Gastrocnemius medialis (tissue), 4 donors: ENCODE data around the gene INPP4B. TPM values are rescaled to one million over a fixed set of nuclear protein-coding genes. Genes with fewer than 3 reads are reported as not detected.

ENCODE experiments used
- ATAC-seq, 2 donors: fragments of 150-250 bp; one replicate each; pipeline ENCODE4 v1.9.1; 2016
- DNase-seq, 2 donors: peaks; one replicate each; pipeline ENCODE4 v3.0.0-alpha.2; 2019
- H3K27ac ChIP-seq, 4 donors: fragments of 200-600 bp; sonication (generic); 1 replicate in 1 of 4; 2 replicates in 3 of 4; pipeline ENCODE4 v1.5.1; 2016 to 2018; ENCODE audit warnings: mild to moderate bottlenecking in 2 of 4, moderate library complexity in 1 of 4
- H3K27me3 ChIP-seq, 3 donors: fragments of 200-600 bp; sonication (generic) in 2 of 3; 1 replicate in 1 of 3; 2 replicates in 2 of 3; pipeline versions ENCODE4 v1.5.1 to v1.6.0; 2016 to 2019; ENCODE audit warnings: mild to moderate bottlenecking in 1 of 3, moderate library complexity in 1 of 3
- H3K36me3 ChIP-seq, 2 donors: fragments of 200-600 bp; sonication (generic) in 1 of 2; one replicate each; pipeline ENCODE4 v1.5.1; 2017 to 2018
- H3K4me1 ChIP-seq, 2 donors: fragments of 200-600 bp; sonication (generic) in 1 of 2; one replicate each; pipeline ENCODE4 v1.5.1; 2016 to 2017; ENCODE audit warnings: mild to moderate bottlenecking in 2 of 2
- H3K4me3 ChIP-seq, 4 donors: fragments of 200-600 bp; sonication (generic) in 3 of 4; 1 replicate in 1 of 4; 2 replicates in 3 of 4; pipeline ENCODE4 v1.5.1; 2016 to 2019; ENCODE audit warnings: mild to moderate bottlenecking in 2 of 4
- H3K9me3 ChIP-seq, 3 donors: fragments of 200-600 bp; sonication (generic) in 2 of 3; 1 replicate in 1 of 3; 2 replicates in 2 of 3; pipeline ENCODE4 v1.5.1; 2016 to 2019
- POLR2A ChIP-seq, 2 donors: fragments of 450-650 bp; IDR thresholded peaks; one replicate each; pipeline ENCODE4 v1.6.1; 2017; ENCODE audit warnings: antibody characterized with exemption in 2 of 2, mild to moderate bottlenecking in 2 of 2, moderate library complexity in 2 of 2
- in situ Hi-C, 4 donors: fragments of 200-750 bp; cut with MboI; loops; one replicate each; pipeline versions ENCODE4 v1.15.0 to v1.8.0; 2017; ENCODE audit warnings: low sequenced_read_pairs in 4 of 4
- intact Hi-C: fragments of 100-400 bp; cut with DNase I; formaldehyde crosslinking; loops from one replicate; pipeline ENCODE4 v1.15.1; 2023; ENCODE audit warnings: low total_unique reads
- total RNA-seq, 4 donors: library from RNA; depleted of rRNA; stranded (reverse); fragments of >200 nt; gene quantifications; one replicate each; pipeline versions ENCODE4 v1.1.0 to v1.2.3, GENCODE V29; 2016
- TF ChIP-seq, protein P1 (sequence below), 5 experiments: fragments of 450-650 bp in 3 of 5; fragments of 200-600 bp in 2 of 5; sonication (generic) in 2 of 5; IDR thresholded peaks in 4 of 5; conservative IDR thresholded peaks in 1 of 5; 1 replicate in 4 of 5; 2 replicates in 1 of 5; pipeline ENCODE4 v1.5.1; 2016 to 2019; ENCODE audit warnings: antibody characterized with exemption in 5 of 5, mild to moderate bottlenecking in 3 of 5, moderate library complexity in 3 of 5

Gene INPP4B
- total RNA-seq, 4 donors from 2014 or later, result 7.5 to 23.6 (median 9.1) TPM

DNA sequence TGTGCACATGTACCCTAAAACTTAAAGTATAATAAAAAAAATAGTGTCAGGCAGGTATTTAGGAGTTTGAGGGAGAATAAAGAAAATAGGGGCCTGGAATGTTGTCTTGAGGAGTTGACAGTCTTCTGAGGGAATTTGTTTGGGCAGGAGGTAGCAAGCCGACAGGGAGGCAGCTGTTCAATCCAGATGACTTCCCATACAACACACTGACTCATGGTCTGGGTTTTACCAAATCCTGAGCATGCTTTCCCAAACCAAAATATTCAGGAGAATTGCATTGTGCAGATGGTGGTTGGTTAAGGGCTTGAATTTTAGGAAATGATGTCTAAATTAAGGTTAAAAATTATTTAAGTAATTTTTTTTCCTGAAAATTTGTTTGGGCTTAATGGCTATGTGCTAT, 430.0 kb downstream of the INPP4B start:
- Histone ChIP-seq H3K4me3 (no peak overlapping the region), H3K4me1 (peaks cover 5 to 7% of the 10 kb centered on the region in 2 donors), H3K27me3 (no peaks in the 10 kb centered on the region), H3K9me3 (no peaks in the 10 kb centered on the region), H3K27ac (no peak overlapping the region), H3K36me3 (no peaks in the 10 kb centered on the region)
- TF ChIP-seq, protein P1, sequence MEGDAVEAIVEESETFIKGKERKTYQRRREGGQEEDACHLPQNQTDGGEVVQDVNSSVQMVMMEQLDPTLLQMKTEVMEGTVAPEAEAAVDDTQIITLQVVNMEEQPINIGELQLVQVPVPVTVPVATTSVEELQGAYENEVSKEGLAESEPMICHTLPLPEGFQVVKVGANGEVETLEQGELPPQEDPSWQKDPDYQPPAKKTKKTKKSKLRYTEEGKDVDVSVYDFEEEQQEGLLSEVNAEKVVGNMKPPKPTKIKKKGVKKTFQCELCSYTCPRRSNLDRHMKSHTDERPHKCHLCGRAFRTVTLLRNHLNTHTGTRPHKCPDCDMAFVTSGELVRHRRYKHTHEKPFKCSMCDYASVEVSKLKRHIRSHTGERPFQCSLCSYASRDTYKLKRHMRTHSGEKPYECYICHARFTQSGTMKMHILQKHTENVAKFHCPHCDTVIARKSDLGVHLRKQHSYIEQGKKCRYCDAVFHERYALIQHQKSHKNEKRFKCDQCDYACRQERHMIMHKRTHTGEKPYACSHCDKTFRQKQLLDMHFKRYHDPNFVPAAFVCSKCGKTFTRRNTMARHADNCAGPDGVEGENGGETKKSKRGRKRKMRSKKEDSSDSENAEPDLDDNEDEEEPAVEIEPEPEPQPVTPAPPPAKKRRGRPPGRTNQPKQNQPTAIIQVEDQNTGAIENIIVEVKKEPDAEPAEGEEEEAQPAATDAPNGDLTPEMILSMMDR (IDR thresholded peaks at IDR 0.05 in 4 of 5, conservative IDR thresholded peaks at IDR 0.05 in 1 of 5), result no peak
- in situ Hi-C loops (no loop called here), intact Hi-C loops (no loop called here)
- no peak for ATAC-seq
- no peak for DNase-seq

DNA sequence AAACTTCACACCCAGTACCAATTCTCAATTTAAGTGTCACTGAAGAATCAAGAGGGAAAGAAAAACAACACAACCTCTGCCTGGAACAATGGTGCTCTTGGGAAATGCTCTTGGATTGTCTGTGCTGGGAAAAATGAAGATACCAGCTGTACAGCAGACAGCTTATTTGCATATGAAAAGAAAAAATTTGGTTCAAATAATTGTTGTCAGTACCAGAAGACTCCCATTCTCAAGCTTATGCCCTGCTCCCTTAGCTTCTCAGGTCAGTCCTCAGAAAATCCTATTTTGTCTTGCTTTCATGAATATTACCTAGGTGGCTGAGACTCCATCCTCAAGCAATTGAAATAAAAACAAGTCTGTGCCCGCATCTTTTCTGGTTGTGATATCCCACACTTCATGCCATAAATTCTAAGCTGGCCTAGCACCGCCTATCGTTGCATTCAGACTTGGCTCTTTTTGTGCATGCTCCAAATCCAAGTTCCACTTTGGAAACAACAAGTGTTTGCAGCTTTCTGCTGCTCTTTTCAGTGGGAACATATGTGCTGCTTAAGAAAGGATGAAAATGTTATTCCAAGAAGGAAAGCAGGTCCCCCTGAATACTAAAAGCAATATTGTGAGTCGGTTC, 431.6 kb downstream of the INPP4B start:
- intact Hi-C loops, result loop anchor here (5.0 kb wide), 1 partner anchor 37 kb away; no protein-coding TSS in a partner anchor
- no peak for ATAC-seq
- DNase-seq, result no peak

DNA sequence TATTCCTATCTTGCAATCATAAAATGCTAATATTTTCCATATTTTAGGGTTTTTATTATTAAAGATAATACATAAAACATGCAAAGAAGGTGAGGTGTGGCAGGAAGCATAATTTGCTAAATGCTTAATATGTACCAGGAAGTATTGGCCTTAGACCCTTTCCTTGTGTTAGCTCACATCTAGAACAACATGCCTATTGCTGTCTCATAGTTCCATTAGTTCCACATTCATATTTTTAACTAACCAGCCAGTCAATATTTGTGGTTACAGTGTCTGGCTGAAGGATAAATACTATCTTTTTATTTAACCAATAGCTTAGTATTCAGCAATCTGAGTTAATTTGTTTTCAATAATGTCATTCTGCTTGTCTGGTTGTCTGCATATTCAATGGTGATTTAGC, 432.6 kb downstream of the INPP4B start:
- no peak for DNase-seq
- Histone ChIP-seq H3K4me3 (no peak overlapping the region), H3K4me1 (peaks cover 1 to 3% of the 10 kb centered on the region in 2 donors), H3K27me3 (no peaks in the 10 kb centered on the region), H3K36me3 (no peaks in the 10 kb centered on the region), H3K9me3 (no peaks in the 10 kb centered on the region), H3K27ac (no peak overlapping the region)
- no peak for ATAC-seq
- intact Hi-C loops, result loop anchor here (5.0 kb wide), 1 partner anchor 36 kb away; no protein-coding TSS in a partner anchor
- TF ChIP-seq, protein P1 (IDR thresholded peaks at IDR 0.05 in 4 of 5, conservative IDR thresholded peaks at IDR 0.05 in 1 of 5), result no peak
- TF ChIP-seq POLR2A (IDR thresholded peaks at IDR 0.05), result no peak
- in situ Hi-C loops, result no loop called here

More for the DNA sequence above, 431.6 kb downstream of the INPP4B start:
- Histone ChIP-seq H3K36me3 (no peaks in the 10 kb centered on the region), H3K27ac (no peak overlapping the region), H3K9me3 (no peaks in the 10 kb centered on the region), H3K4me1 (peaks cover 5 to 7% of the 10 kb centered on the region in 2 donors), H3K4me3 (no peak overlapping the region), H3K27me3 (no peaks in the 10 kb centered on the region)
- in situ Hi-C loops, result no loop called here
- no peak for TF ChIP-seq POLR2A (IDR thresholded peaks at IDR 0.05)
- TF ChIP-seq, protein P1 (IDR thresholded peaks at IDR 0.05 in 4 of 5, conservative IDR thresholded peaks at IDR 0.05 in 1 of 5), result no peak

DNA sequence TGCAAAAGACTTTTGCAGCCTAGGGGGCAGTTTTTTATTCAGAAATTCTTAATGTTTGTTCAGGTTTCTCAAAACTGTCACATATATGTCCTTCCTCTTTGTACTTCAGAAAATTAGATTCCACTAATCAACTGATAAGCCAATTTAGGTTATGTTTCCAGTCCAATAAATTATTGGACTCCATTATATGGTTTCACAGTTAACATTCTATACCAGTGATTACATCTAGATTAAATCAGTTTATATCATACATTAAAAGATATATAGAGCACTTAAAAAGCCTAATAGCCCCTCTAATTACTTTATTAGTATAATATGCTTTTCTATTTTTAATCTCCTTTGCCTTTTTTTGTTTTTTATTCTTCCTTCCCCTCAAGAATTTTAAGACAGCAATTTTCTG, 434.1 kb downstream of the INPP4B start:
- no peaks in the 10 kb centered on the region for H3K27me3 ChIP-seq
- peaks cover 0 to 4% of the 10 kb centered on the region in 2 donors for H3K4me1 ChIP-seq
- in situ Hi-C loops (no loop called here), intact Hi-C loops (loop anchor here (5.0 kb wide), 1 partner anchor 35 kb away; no protein-coding TSS in a partner anchor)
- TF ChIP-seq, protein P1 (IDR thresholded peaks at IDR 0.05 in 4 of 5, conservative IDR thresholded peaks at IDR 0.05 in 1 of 5), result no peak
- no peak for TF ChIP-seq POLR2A (IDR thresholded peaks at IDR 0.05)
- ATAC-seq, result no peak
- no peaks in the 10 kb centered on the region for H3K36me3 ChIP-seq
- H3K27ac ChIP-seq, result no peak overlapping the region
- DNase-seq, result no peak
- no peaks in the 10 kb centered on the region for H3K9me3 ChIP-seq
- no peak overlapping the region for H3K4me3 ChIP-seq
